PC-9 (cell line): ENCODE results near the gene CCDC15. TPM values are rescaled to one million over a fixed set of nuclear protein-coding genes. Genes with fewer than 3 reads are reported as not detected.

Experiments
- BruUV-seq: library from RNA; stranded (reverse); fragments of 400-500 nt; replicated peaks from 2 replicates; lab custom pipeline; 2021; lab: Mats Ljungman, UMichigan
- CTCF ChIA-PET: fragments of 300-600 bp; sonication (Branson Sonifier 250); formaldehyde crosslinking; loops from one replicate; lab custom pipeline; 2022; ENCODE audit warnings: antibody characterized with exemption; lab: Charles Lee
- POLR2A ChIA-PET: fragments of 300-600 bp; sonication (Branson Sonifier 250); formaldehyde crosslinking; loops from one replicate; lab custom pipeline; 2022; ENCODE audit warnings: antibody characterized with exemption; ENCODE audit not compliant: unreplicated experiment; lab: Charles Lee
- DNase-seq, 2 experiments: peaks; one replicate each; pipeline versions ENCODE4 v3.0.0 to v3.0.0-alpha.2; 2015 to 2022; ENCODE audit warnings: mixed read lengths in 1 of 2
- H2AFZ ChIP-seq: fragments of 200-600 bp; sonication (generic); 2 replicates; pipeline ENCODE4 v1.8.1; 2017; ENCODE audit warnings: antibody characterized with exemption
- H3F3A ChIP-seq: fragments of 200-600 bp; sonication (generic); 2 replicates; pipeline ENCODE4 v1.8.1; 2017; ENCODE audit warnings: antibody characterized with exemption, mild to moderate bottlenecking, low read depth; ENCODE audit not compliant: insufficient read depth
- H3K27ac ChIP-seq: fragments of 200-600 bp; sonication (generic); 2 replicates; pipeline ENCODE4 v1.6.1; 2016; ENCODE audit warnings: mixed run types
- H3K27me3 ChIP-seq: fragments of 200-600 bp; sonication (generic); 2 replicates; pipeline ENCODE4 v1.6.1; 2016; ENCODE audit warnings: low read depth, mixed run types; ENCODE audit not compliant: insufficient read depth
- H3K36me3 ChIP-seq: fragments of 200-600 bp; sonication (generic); 2 replicates; pipeline ENCODE4 v1.6.1; 2016; ENCODE audit warnings: low read depth, mixed run types
- H3K4me1 ChIP-seq: fragments of 200-600 bp; sonication (generic); replicated peaks from 2 replicates; pipeline ENCODE4 v1.6.1; 2016; ENCODE audit warnings: mixed run types; ENCODE audit not compliant: insufficient read depth
- H3K4me2 ChIP-seq: fragments of 200-600 bp; sonication (generic); 2 replicates; pipeline ENCODE4 v1.6.1; 2017; ENCODE audit warnings: mixed run types
- H3K4me3 ChIP-seq: fragments of 200-600 bp; sonication (generic); 2 replicates; pipeline ENCODE4 v1.6.1; 2016; ENCODE audit warnings: mixed run types
- H3K79me2 ChIP-seq: fragments of 200-600 bp; sonication (generic); 2 replicates; pipeline ENCODE4 v1.6.1; 2017; ENCODE audit warnings: low read depth, mixed run types
- H3K9me2 ChIP-seq: fragments of 200-600 bp; sonication (generic); 2 replicates; pipeline ENCODE4 v1.8.1; 2017; ENCODE audit warnings: mild to moderate bottlenecking; ENCODE audit not compliant: insufficient read depth
- H3K9me3 ChIP-seq: fragments of 200-600 bp; sonication (generic); 2 replicates; pipeline ENCODE4 v1.8.1; 2016; ENCODE audit warnings: low read depth; ENCODE audit not compliant: insufficient read depth
- H4K20me1 ChIP-seq: fragments of 200-600 bp; sonication (generic); 2 replicates; pipeline ENCODE4 v1.8.1; 2017; ENCODE audit not compliant: insufficient read depth
- EZH2 ChIP-seq: fragments of 200-600 bp; sonication (generic); IDR thresholded peaks from 2 replicates; pipeline ENCODE4 v1.8.0; 2017; ENCODE audit warnings: antibody characterized with exemption, low read depth
- intact Hi-C: fragments of 100-400 bp; cut with micrococcal nuclease; formaldehyde crosslinking; loops from one replicate; pipeline ENCODE4 v1.10.0; 2022; ENCODE audit not compliant: unreplicated experiment
- total RNA-seq: library from RNA; stranded (reverse); gene quantifications from 2 replicates; pipeline ENCODE4 v1.2.3, GENCODE V29; 2021
- TF ChIP-seq, protein P1 (sequence below): fragments of 200-600 bp; sonication (generic); conservative IDR thresholded peaks from 2 replicates; pipeline ENCODE4 v1.6.1; 2017; ENCODE audit warnings: mixed run types, antibody characterized with exemption, mild to moderate bottlenecking, moderate library complexity

Gene CCDC15
- total RNA-seq, 1 experiment from 2014 or later = 2.7 TPM

DNA sequence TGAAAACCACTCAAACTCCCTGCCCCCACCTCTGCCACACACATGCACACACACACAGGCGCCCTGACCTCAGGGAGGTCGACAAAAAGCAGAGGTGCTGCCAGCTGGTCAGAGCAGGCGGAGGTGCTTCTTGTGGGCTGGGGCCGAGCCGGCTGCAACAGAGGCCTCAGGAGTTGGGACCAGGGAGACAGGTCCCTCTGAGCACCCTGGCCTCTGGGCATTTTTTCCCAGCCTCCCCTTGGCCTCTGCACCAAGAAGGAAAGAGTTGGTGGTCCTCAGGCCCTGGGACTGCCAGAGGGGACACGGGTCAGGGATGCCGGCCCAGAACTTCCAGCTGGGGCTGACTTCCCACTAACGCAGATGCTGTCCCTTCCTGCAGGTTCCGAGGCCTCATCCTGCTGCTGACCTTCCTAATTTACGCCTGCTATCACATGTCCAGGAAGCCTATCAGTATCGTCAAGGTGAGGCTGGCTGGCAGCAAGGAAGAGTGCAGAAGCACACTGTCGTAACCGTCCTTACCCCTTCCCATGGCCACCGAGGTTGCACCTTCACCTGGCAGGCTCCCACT lies 122.5 kb downstream of the CCDC15 start:
- intact Hi-C loops = loop anchor here (5.0 kb wide), 1 partner anchor 114 kb away; no protein-coding TSS in a partner anchor
- TF ChIP-seq EZH2 = no peak
- TF ChIP-seq, protein P1, sequence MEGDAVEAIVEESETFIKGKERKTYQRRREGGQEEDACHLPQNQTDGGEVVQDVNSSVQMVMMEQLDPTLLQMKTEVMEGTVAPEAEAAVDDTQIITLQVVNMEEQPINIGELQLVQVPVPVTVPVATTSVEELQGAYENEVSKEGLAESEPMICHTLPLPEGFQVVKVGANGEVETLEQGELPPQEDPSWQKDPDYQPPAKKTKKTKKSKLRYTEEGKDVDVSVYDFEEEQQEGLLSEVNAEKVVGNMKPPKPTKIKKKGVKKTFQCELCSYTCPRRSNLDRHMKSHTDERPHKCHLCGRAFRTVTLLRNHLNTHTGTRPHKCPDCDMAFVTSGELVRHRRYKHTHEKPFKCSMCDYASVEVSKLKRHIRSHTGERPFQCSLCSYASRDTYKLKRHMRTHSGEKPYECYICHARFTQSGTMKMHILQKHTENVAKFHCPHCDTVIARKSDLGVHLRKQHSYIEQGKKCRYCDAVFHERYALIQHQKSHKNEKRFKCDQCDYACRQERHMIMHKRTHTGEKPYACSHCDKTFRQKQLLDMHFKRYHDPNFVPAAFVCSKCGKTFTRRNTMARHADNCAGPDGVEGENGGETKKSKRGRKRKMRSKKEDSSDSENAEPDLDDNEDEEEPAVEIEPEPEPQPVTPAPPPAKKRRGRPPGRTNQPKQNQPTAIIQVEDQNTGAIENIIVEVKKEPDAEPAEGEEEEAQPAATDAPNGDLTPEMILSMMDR = no peak

DNA sequence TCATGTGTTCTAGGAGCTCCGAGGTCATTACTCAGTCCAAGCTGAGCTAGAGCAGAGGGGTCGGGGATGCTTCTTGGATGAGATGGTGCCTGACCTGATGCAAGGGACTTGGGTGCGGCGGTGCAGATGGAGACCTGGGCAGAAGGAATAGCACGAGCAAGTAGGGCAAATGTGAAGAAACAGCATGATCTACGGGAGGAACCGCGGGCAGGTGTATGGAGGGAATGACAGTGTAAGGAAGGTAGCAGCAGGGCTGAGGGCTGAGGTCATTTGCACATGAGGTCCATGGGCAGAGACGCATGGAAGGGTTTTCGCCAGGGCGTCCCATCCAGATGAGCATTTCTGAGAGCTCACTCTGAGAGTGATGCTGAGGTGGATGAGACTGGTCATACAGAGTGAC lies 124.0 kb downstream of the CCDC15 start:
- H3K4me1 ChIP-seq = peaks cover 67% of the 10 kb centered on the region
- no peak overlapping the region for H3K4me3 ChIP-seq
- ChIA-PET POLR2A (interaction anchor here (0.6 to 1.2 kb wide), 2 partner anchors 14 to 33 kb away, joined by 3 to 4 read pairs; partner anchors contain the start of gene TMEM218), CTCF (interaction anchor here (1.6 kb wide), 1 partner anchor 8 kb away, joined by 10 read pairs; no protein-coding TSS in a partner anchor)
- peak overlapping the region; percentile 80 for H3K27ac ChIP-seq
- no peaks in the 10 kb centered on the region for H4K20me1 ChIP-seq
- H3F3A ChIP-seq = peaks cover 15% of the 10 kb centered on the region; the same call in 1 of the 2 replicates
- H3K36me3 ChIP-seq = no peaks in the 10 kb centered on the region
- DNase-seq = no peak
- no peak overlapping the region for H2AFZ ChIP-seq
- no peak for TF ChIP-seq EZH2
- TF ChIP-seq, protein P1 = no peak
- no peaks in the 10 kb centered on the region for H3K27me3 ChIP-seq
- BruUV-seq = no TSS peak
- H3K9me3 ChIP-seq = no peaks in the 10 kb centered on the region
- no peaks in the 10 kb centered on the region for H3K9me2 ChIP-seq
- H3K79me2 ChIP-seq = no peaks in the 10 kb centered on the region
- intact Hi-C loops = loop anchor here (2.0 to 5.0 kb wide), 2 partner anchors 33 to 116 kb away; partner anchors contain the start of gene TMEM218
- peak overlapping the region; percentile 28; the same call in 1 of the 2 replicates for H3K4me2 ChIP-seq

More for the DNA sequence above, 122.5 kb downstream of the CCDC15 start:
- Histone ChIP-seq H3K4me1 (peaks cover 62% of the 10 kb centered on the region), H3K36me3 (no peaks in the 10 kb centered on the region), H3F3A (peaks cover 9% of the 10 kb centered on the region; the same call in 1 of the 2 replicates), H3K9me2 (no peaks in the 10 kb centered on the region), H3K79me2 (0 out of 2 replicates have a peak, but pooled peaks cover 5% of the 10 kb centered on the region), H3K9me3 (no peaks in the 10 kb centered on the region), H3K27ac (no peak overlapping the region), H3K4me3 (no peak overlapping the region), H2AFZ (no peak overlapping the region), H3K27me3 (no peaks in the 10 kb centered on the region), H3K4me2 (no peak overlapping the region), H4K20me1 (no peaks in the 10 kb centered on the region)
- BruUV-seq = TSS peak; percentile 20
- CTCF ChIA-PET = no interaction called here
- DNase-seq = no peak
- POLR2A ChIA-PET = no interaction called here

DNA sequence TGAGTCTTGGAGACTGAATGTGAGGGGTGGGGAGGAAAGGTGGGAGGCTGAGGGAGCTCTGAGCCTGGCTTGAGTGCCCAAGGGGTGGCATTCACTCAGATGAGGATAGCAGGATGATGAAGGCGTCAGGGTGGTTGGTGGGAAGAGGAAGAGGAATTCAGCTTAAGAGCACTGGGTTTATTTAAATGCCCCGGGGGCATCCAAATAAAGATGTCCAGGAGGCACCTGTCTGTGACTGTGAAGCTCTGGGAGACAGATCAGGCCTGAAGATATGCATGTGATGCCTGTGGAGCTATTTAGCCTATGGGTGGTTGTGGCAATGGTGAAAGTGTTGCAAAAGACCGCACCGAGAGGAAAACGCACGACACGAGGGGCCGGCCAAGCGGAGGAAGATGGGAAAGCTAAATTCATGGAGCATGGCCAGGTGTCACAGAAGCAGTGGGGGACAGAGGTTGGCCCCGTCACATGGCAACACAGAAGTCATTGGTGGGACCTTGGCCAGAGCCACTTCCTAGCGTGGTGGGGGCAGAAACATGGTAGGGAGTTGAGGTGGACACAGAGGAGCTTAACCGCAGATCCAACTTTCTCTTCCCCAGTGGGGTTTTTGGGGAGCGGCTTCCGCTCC lies 124.6 kb downstream of the CCDC15 start:
- Histone ChIP-seq H3K4me1 (peaks cover 73% of the 10 kb centered on the region), H3K4me2 (peak overlapping the region; percentile 28), H2AFZ (no peak overlapping the region), H3K9me3 (no peaks in the 10 kb centered on the region), H4K20me1 (no peaks in the 10 kb centered on the region), H3K27ac (peak overlapping the region; percentile 80), H3K79me2 (no peaks in the 10 kb centered on the region), H3K27me3 (no peaks in the 10 kb centered on the region), H3K36me3 (no peaks in the 10 kb centered on the region), H3K4me3 (no peak overlapping the region), H3F3A (peaks cover 21% of the 10 kb centered on the region; the same call in 1 of the 2 replicates), H3K9me2 (no peaks in the 10 kb centered on the region)
- intact Hi-C loops = loop anchor here (2.0 to 5.0 kb wide), 2 partner anchors 32 to 116 kb away; partner anchors contain the start of gene TMEM218
- CTCF ChIA-PET = interaction anchor here (1.6 kb wide), 1 partner anchor 9 kb away, joined by 10 read pairs; no protein-coding TSS in a partner anchor
- peak; percentile 64 to 73 for DNase-seq
- TF ChIP-seq EZH2 = no peak
- TF ChIP-seq, protein P1 = no peak
- POLR2A ChIA-PET = interaction anchor here (0.6 to 1.2 kb wide), 3 partner anchors 9 to 33 kb away, joined by 3 to 4 read pairs (median 3); partner anchors contain the start of gene TMEM218
- no TSS peak for BruUV-seq
